ENCODE results near the gene RGS19. TPM values are rescaled to one million over a fixed set of nuclear protein-coding genes. Genes with fewer than 3 reads are reported as not detected.

The RGS19 gene
- total and polyA plus RNA-seq, 2 of the 8 experiments (the other 6 are each of a cell fraction or from before 2014, with no cell fraction given) = 12.7 to 16.8 TPM

- TF ChIP-seq CHD7 (IDR thresholded peaks at IDR 0.05; ENCODE audit: insufficient replicate concordance, low read length) = no peak
- peak; percentile 95 for TF ChIP-seq EZH2 (IDR thresholded peaks at IDR 0.05; ENCODE audit: low read depth, low read length, severe bottlenecking)
- no peak for TF ChIP-seq SP2 (IDR thresholded peaks at IDR 0.05; ENCODE audit: low read length)
These were observed 30.8 kb downstream of the RGS19 start (continued) for GRCh38 chr20:64048402-64049044.
